Lung (tissue), 12 donors: Measurements from ENCODE around the gene TPCN2. TPM values are rescaled to one million over a fixed set of nuclear protein-coding genes. Genes with fewer than 3 reads are reported as not detected.
A peak's percentile ranks its signal among the peaks of the same experiment; 100 is the strongest.

ENCODE experiments used
- ATAC-seq: fragments of 200-7000 bp; cut with Tn5 transposase; one replicate; pipeline ENCODE4 v1.9.1; 2020; ENCODE audit warnings: moderate number of reproducible peaks; ENCODE audit not compliant: insufficient read depth, low FRiP score
- DNase-seq, 3 donors: peaks; one replicate each; pipeline ENCODE4 v3.0.0-alpha.2; 2013 to 2017
- H3K27ac ChIP-seq, 2 donors: one replicate each; pipeline ENCODE4 v1.5.1; 2013; ENCODE audit warnings: mild to moderate bottlenecking in 2 of 2, moderate library complexity in 2 of 2, control low read depth in 1 of 2, inconsistent platforms in 1 of 2, low read depth in 1 of 2, low read length in 1 of 2
- H3K27me3 ChIP-seq, 3 donors: one replicate each; pipeline ENCODE4 v1.5.1; 2013; ENCODE audit warnings: low read length in 2 of 3; ENCODE audit not compliant: control insufficient read depth in 3 of 3, insufficient read depth in 3 of 3
- H3K36me3 ChIP-seq, 4 donors: one replicate each; pipeline ENCODE4 v1.5.1; 2013; ENCODE audit warnings: low read length in 4 of 4, mild to moderate bottlenecking in 1 of 4, moderate library complexity in 1 of 4; ENCODE audit not compliant: control insufficient read depth in 4 of 4, insufficient read depth in 4 of 4
- H3K4me1 ChIP-seq, 5 donors: one replicate each; pipeline ENCODE4 v1.5.1; 2013; ENCODE audit warnings: low read length in 5 of 5, mild to moderate bottlenecking in 2 of 5, moderate library complexity in 1 of 5; ENCODE audit not compliant: control insufficient read depth in 5 of 5, insufficient read depth in 5 of 5
- H3K4me3 ChIP-seq: one replicate; pipeline ENCODE4 v1.5.1; 2013; ENCODE audit warnings: mild to moderate bottlenecking, control low read depth, moderate library complexity
- H3K9ac ChIP-seq, 2 donors: one replicate each; pipeline ENCODE4 v1.5.1; 2013; ENCODE audit warnings: low read length in 2 of 2, control low read depth in 1 of 2; ENCODE audit not compliant: insufficient read depth in 1 of 2
- H3K9me3 ChIP-seq, 4 donors: one replicate each; pipeline ENCODE4 v1.5.1; 2013; ENCODE audit warnings: low read length in 3 of 4, mild to moderate bottlenecking in 1 of 4, moderate library complexity in 1 of 4; ENCODE audit not compliant: control insufficient read depth in 4 of 4, insufficient read depth in 3 of 4
- WGBS, 2 donors: extraction: QIAGEN DNeasy Blood & Tissue Kit; methylation state at CpG; one replicate each; pipeline ENCODE4 v1.1.7; 2013; 5-methylcytosine and 5-hydroxymethylcytosine counted together
- polyA plus RNA-seq, 2 donors: library from polyadenylated mRNA; stranded (reverse); fragments of 200-250 nt; gene quantifications; one replicate each; pipeline ENCODE4 v1.2.1, GENCODE V29; 2013
- total RNA-seq, 2 donors: library from RNA; depleted of rRNA in 1 of 2; stranded (reverse); fragments of >200 nt in 1 of 2; gene quantifications; one replicate each; pipeline ENCODE4 v1.2.1, GENCODE V29; 2014 to 2021
- TF ChIP-seq, protein P1 (sequence below): IDR thresholded peaks from 2 replicates; pipeline ENCODE4 v1.5.1; 2012; ENCODE audit warnings: mild to moderate bottlenecking; ENCODE audit errors: control extremely low read depth, extremely low read depth
- donor health status: control.
- donor health status: control.
- donor health status: Bipolar disorder and iron deficiency.
- donor health status: healthy.
- donor health status: DM: yes; HTN: yes; CAD: no.

TPCN2 gene
- total and polyA plus RNA-seq, 4 donors = 10.0 to 25.0 (median 14.5) TPM

DNA sequence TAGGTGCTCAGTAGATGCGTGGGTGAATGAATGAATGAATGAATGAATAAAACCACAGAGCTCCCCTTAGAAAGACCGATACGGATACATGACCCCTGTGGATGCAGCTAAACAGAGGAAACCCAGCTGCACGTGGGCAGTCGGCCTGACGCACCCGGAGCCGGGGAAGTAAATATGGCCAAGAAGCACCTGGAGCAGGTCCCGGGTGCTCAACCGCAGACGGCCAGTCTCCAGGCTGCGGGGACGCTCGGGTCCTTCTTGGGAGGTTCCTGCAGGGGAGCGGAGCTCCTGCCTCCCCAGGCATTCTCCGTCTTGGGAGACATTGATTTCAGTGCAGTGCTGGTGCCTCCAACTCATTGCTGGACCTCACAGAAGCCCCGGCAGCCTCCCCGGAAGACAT lies 11.7 kb upstream of the TPCN2 start:
- no peak overlapping the region for H3K4me3 ChIP-seq
- ATAC-seq = no peak
- TF ChIP-seq, protein P1, sequence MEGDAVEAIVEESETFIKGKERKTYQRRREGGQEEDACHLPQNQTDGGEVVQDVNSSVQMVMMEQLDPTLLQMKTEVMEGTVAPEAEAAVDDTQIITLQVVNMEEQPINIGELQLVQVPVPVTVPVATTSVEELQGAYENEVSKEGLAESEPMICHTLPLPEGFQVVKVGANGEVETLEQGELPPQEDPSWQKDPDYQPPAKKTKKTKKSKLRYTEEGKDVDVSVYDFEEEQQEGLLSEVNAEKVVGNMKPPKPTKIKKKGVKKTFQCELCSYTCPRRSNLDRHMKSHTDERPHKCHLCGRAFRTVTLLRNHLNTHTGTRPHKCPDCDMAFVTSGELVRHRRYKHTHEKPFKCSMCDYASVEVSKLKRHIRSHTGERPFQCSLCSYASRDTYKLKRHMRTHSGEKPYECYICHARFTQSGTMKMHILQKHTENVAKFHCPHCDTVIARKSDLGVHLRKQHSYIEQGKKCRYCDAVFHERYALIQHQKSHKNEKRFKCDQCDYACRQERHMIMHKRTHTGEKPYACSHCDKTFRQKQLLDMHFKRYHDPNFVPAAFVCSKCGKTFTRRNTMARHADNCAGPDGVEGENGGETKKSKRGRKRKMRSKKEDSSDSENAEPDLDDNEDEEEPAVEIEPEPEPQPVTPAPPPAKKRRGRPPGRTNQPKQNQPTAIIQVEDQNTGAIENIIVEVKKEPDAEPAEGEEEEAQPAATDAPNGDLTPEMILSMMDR = no peak
- H3K27me3 ChIP-seq = no peaks in the 10 kb centered on the region
- no peak overlapping the region for H3K27ac ChIP-seq
- no peak overlapping the region for H3K9ac ChIP-seq
- DNase-seq = no peak
- no peaks in the 10 kb centered on the region for H3K9me3 ChIP-seq
- 75 to 83% methylated on average over 18 of the region's 18 CpGs for WGBS, 2 donors
- H3K4me1 ChIP-seq = peaks cover 2 to 18% (median 7%) of the 10 kb centered on the region in 5 donors
- no peaks in the 10 kb centered on the region for H3K36me3 ChIP-seq

DNA sequence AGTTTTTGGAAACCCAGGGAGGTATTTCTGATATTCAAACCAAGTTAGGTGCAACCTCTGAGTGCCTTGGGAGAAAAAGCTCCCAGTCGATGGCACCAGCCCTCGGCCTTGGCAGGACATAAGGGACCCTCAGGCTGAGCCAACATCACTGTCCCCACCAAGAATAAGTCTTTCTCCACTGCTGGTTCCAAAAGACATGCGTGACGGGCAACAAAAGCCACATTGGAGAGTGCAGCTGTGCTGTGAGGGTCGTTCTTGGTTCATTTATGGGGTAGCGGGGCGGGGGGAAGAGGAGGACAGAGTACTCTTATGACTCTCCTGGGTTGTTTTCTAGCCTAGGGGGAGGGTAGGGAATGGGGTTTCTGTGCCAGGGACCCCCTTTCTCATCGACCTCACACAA lies 11.2 kb upstream of the TPCN2 start:
- Histone ChIP-seq H3K4me1 (peaks cover 2 to 18% (median 7%) of the 10 kb centered on the region in 5 donors), H3K36me3 (no peaks in the 10 kb centered on the region), H3K9ac (no peak overlapping the region), H3K4me3 (no peak overlapping the region), H3K9me3 (no peaks in the 10 kb centered on the region), H3K27ac (no peak overlapping the region), H3K27me3 (no peaks in the 10 kb centered on the region)
- WGBS, 2 donors = 81 to 82% methylated on average over 8 of the region's 8 CpGs
- TF ChIP-seq, protein P1 = no peak
- ATAC-seq = no peak
- no peak for DNase-seq

- Histone ChIP-seq H3K4me1 (peaks cover 2 to 18% (median 7%) of the 10 kb centered on the region in 5 donors), H3K9me3 (no peaks in the 10 kb centered on the region), H3K4me3 (no peak overlapping the region), H3K27ac (no peak overlapping the region), H3K36me3 (no peaks in the 10 kb centered on the region), H3K27me3 (no peaks in the 10 kb centered on the region), H3K9ac (no peak overlapping the region)
- TF ChIP-seq, protein P1 = no peak
- DNase-seq (no peak), ATAC-seq (no peak)
- 86 to 90% methylated on average over 1 of the region's 1 CpG for WGBS, 2 donors
These were observed 9.2 kb upstream of the TPCN2 start for GRCh38 chr11:69039501-69039900.

DNA sequence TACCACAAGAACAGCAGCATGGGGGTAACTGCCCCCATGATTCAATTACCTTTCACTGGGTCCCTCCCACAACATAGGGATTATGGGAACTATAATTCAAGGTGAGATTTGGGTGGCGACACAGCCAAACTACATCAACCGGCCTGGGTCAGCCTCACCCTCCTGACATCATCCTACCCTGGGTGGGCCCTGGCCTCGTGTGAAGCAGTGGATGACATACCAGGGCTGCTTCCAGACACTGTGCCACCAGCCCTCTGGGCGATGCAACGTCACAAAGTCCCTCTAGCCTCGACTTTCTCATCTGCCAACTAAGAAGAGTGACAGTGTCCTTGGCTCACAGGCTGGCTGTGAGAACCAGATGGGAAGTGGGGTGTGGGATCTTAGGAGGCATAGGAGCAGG lies 8.7 kb upstream of the TPCN2 start:
- no peak overlapping the region for H3K4me3 ChIP-seq
- no peaks in the 10 kb centered on the region for H3K27me3 ChIP-seq
- DNase-seq = no peak
- no peak for ATAC-seq
- H3K4me1 ChIP-seq = peaks cover 2 to 24% (median 9%) of the 10 kb centered on the region in 5 donors
- TF ChIP-seq, protein P1 = no peak
- 90% methylated on average over 6 of the region's 6 CpGs for WGBS, 2 donors
- H3K9me3 ChIP-seq = no peaks in the 10 kb centered on the region
- H3K9ac ChIP-seq = no peak overlapping the region
- peak overlapping the region in 1 of 2 donors; percentile 15 for H3K27ac ChIP-seq
- H3K36me3 ChIP-seq = no peaks in the 10 kb centered on the region
